Measurements from ENCODE around the gene GRB2.

GRCh38 chr17:75370286-75370915 lies 35.1 kb downstream of the GRB2 start:
- TF ChIP-seq CTCF (IDR thresholded peaks at IDR 0.05), result no peak
- TF ChIP-seq POLR2AphosphoS5 (IDR thresholded peaks at IDR 0.05), result no peak
- no peak for TF ChIP-seq POLR2A (IDR thresholded peaks at IDR 0.05)
